ENCODE results near the gene ATXN3L.

The ATXN3L gene

GRCh38 chrX:13281289-13281688 is 38.6 kb downstream of the ATXN3L start:
- TF ChIP-seq POLR2AphosphoS5 (IDR thresholded peaks at IDR 0.05; ENCODE audit: low read depth, low read length): no peak
- no peak for TF ChIP-seq REST (IDR thresholded peaks at IDR 0.05; ENCODE audit: insufficient read depth in 1 of 2, low read depth in 2 of 2, low read length in 2 of 2)
- no peak for TF ChIP-seq TAF1 (IDR thresholded peaks at IDR 0.05; ENCODE audit: borderline replicate concordance, insufficient read depth, low read length)
- TF ChIP-seq FOXP2 (optimal IDR thresholded peaks at IDR 0.05; ENCODE audit: borderline replicate concordance, extremely low read depth, extremely low read length, insufficient read depth): no peak
- TF ChIP-seq SIN3A (IDR thresholded peaks at IDR 0.05; ENCODE audit: borderline replicate concordance, insufficient read depth, low read length): no peak

GRCh38 chrX:13279279-13280018 is 40.4 kb downstream of the ATXN3L start:
- no peak for TF ChIP-seq TAF1 (IDR thresholded peaks at IDR 0.05; ENCODE audit: borderline replicate concordance, insufficient read depth, low read length)
- TF ChIP-seq FOXP2 (optimal IDR thresholded peaks at IDR 0.05; ENCODE audit: borderline replicate concordance, extremely low read depth, extremely low read length, insufficient read depth): no peak
- TF ChIP-seq POLR2AphosphoS5 (IDR thresholded peaks at IDR 0.05; ENCODE audit: low read depth, low read length): no peak
- TF ChIP-seq REST (IDR thresholded peaks at IDR 0.05; ENCODE audit: insufficient read depth in 1 of 2, low read depth in 2 of 2, low read length in 2 of 2): no peak
- TF ChIP-seq SIN3A (IDR thresholded peaks at IDR 0.05; ENCODE audit: borderline replicate concordance, insufficient read depth, low read length): no peak

GRCh38 chrX:13277539-13277938 is 42.3 kb downstream of the ATXN3L start:
- no peak for TF ChIP-seq TAF1 (IDR thresholded peaks at IDR 0.05; ENCODE audit: borderline replicate concordance, insufficient read depth, low read length)
- TF ChIP-seq SIN3A (IDR thresholded peaks at IDR 0.05; ENCODE audit: borderline replicate concordance, insufficient read depth, low read length): no peak
- no peak for TF ChIP-seq REST (IDR thresholded peaks at IDR 0.05; ENCODE audit: insufficient read depth in 1 of 2, low read depth in 2 of 2, low read length in 2 of 2)
- TF ChIP-seq POLR2AphosphoS5 (IDR thresholded peaks at IDR 0.05; ENCODE audit: low read depth, low read length): no peak
- TF ChIP-seq FOXP2 (optimal IDR thresholded peaks at IDR 0.05; ENCODE audit: borderline replicate concordance, extremely low read depth, extremely low read length, insufficient read depth): no peak

- TF ChIP-seq TAF1 (IDR thresholded peaks at IDR 0.05; ENCODE audit: borderline replicate concordance, insufficient read depth, low read length) (no peak), FOXP2 (optimal IDR thresholded peaks at IDR 0.05; ENCODE audit: borderline replicate concordance, extremely low read depth, extremely low read length, insufficient read depth) (no peak), POLR2AphosphoS5 (IDR thresholded peaks at IDR 0.05; ENCODE audit: low read depth, low read length) (no peak), SIN3A (IDR thresholded peaks at IDR 0.05; ENCODE audit: borderline replicate concordance, insufficient read depth, low read length) (no peak), REST (IDR thresholded peaks at IDR 0.05; ENCODE audit: insufficient read depth in 1 of 2, low read depth in 2 of 2, low read length in 2 of 2) (no peak)
Measured at GRCh38 chrX:13276991-13277390, 42.9 kb downstream of the ATXN3L start.
